MM.1S (cell line): Measurements from ENCODE around the gene NCAN.

Source experiments
- CTCF ChIP-seq: fragments of 300-600 bp; sonication (generic); IDR thresholded peaks from 2 replicates; pipeline ENCODE4 v1.5.1; 2016; ENCODE audit warnings: antibody characterized with exemption, low read length, mixed read lengths
- EZH2 ChIP-seq: fragments of 300-600 bp; sonication (generic); optimal IDR thresholded peaks from 2 replicates; pipeline ENCODE3; 2017; ENCODE audit warnings: low read depth, mild to moderate bottlenecking, antibody characterized with exemption, low read length, mixed read lengths
- EZH2phosphoT487 ChIP-seq: fragments of 300-600 bp; sonication (generic); IDR thresholded peaks from 2 replicates; pipeline ENCODE4 v1.6.1; 2018; ENCODE audit warnings: antibody characterized with exemption, low read length

GRCh38 chr19:19250196-19250801 is 38.5 kb downstream of the NCAN start:
- no peak for TF ChIP-seq CTCF
- no peak for TF ChIP-seq EZH2
- TF ChIP-seq EZH2phosphoT487 = no peak
